GM23248 (cell line): ENCODE measurements around the gene UNC50. TPM values are rescaled to one million over a fixed set of nuclear protein-coding genes. Genes with fewer than 3 reads are reported as not detected.

Source experiments
- DNase-seq: peaks from one replicate; pipeline ENCODE4 v3.0.0-alpha.2; 2015
- H2AFZ ChIP-seq: fragments of 200-600 bp; sonication (generic); 2 replicates; pipeline ENCODE4 v1.6.1; 2016; ENCODE audit warnings: antibody characterized with exemption
- H3F3A ChIP-seq: fragments of 200-600 bp; sonication (generic); 2 replicates; pipeline ENCODE4 v1.6.1; 2016; ENCODE audit warnings: mild to moderate bottlenecking, antibody characterized with exemption, mixed run types; ENCODE audit not compliant: insufficient read depth
- H3K27ac ChIP-seq: fragments of 200-600 bp; sonication (generic); 2 replicates; pipeline ENCODE4 v1.5.1; 2016; ENCODE audit warnings: mild to moderate bottlenecking
- H3K27me3 ChIP-seq: fragments of 200-600 bp; sonication (generic); replicated peaks from 2 replicates; pipeline ENCODE4 v1.6.1; 2016; ENCODE audit warnings: mild to moderate bottlenecking; ENCODE audit not compliant: insufficient read depth
- H3K36me3 ChIP-seq: fragments of 200-600 bp; sonication (generic); 2 replicates; pipeline ENCODE4 v1.6.1; 2016; ENCODE audit warnings: low read depth, mild to moderate bottlenecking
- H3K4me1 ChIP-seq: fragments of 200-600 bp; sonication (generic); 2 replicates; pipeline ENCODE4 v1.6.1; 2016; ENCODE audit warnings: mild to moderate bottlenecking; ENCODE audit not compliant: insufficient read depth
- H3K4me2 ChIP-seq: fragments of 200-600 bp; sonication (generic); one replicate; pipeline ENCODE4 v1.6.1; 2016; ENCODE audit warnings: mild to moderate bottlenecking; ENCODE audit not compliant: unreplicated experiment
- H3K4me3 ChIP-seq: fragments of 200-600 bp; sonication (generic); 2 replicates; pipeline ENCODE4 v1.5.1; 2016; ENCODE audit warnings: mild to moderate bottlenecking
- H3K79me2 ChIP-seq: fragments of 200-600 bp; sonication (generic); 2 replicates; pipeline ENCODE4 v1.6.1; 2016; ENCODE audit warnings: mild to moderate bottlenecking; ENCODE audit not compliant: insufficient read depth
- H3K9ac ChIP-seq: fragments of 200-600 bp; sonication (generic); 2 replicates; pipeline ENCODE4 v1.6.1; 2016; ENCODE audit warnings: mild to moderate bottlenecking
- H3K9me2 ChIP-seq: fragments of 200-600 bp; sonication (generic); 2 replicates; pipeline ENCODE4 v1.6.1; 2016; ENCODE audit warnings: mixed run types, mild to moderate bottlenecking, moderate library complexity; ENCODE audit not compliant: insufficient read depth
- H3K9me3 ChIP-seq: fragments of 200-600 bp; sonication (generic); one replicate; pipeline ENCODE4 v1.6.1; 2017; ENCODE audit warnings: low read depth
- H4K20me1 ChIP-seq: fragments of 200-600 bp; sonication (generic); 2 replicates; pipeline ENCODE4 v1.6.0; 2016; ENCODE audit not compliant: insufficient read depth
- EZH2 ChIP-seq: fragments of 200-600 bp; sonication (generic); IDR thresholded peaks from 2 replicates; pipeline ENCODE4 v1.6.1; 2018; ENCODE audit warnings: antibody characterized with exemption, mild to moderate bottlenecking; ENCODE audit not compliant: insufficient read depth, poor library complexity, severe bottlenecking
- EZH2phosphoT487 ChIP-seq: fragments of 200-600 bp; sonication (generic); IDR thresholded peaks from 2 replicates; pipeline ENCODE4 v1.6.1; 2018; ENCODE audit warnings: antibody characterized with exemption, moderate library complexity, mild to moderate bottlenecking, low read depth; ENCODE audit not compliant: insufficient read depth
- WGBS, 2 experiments: methylation state at CpG; one replicate each; pipeline ENCODE4 v1.1.6; 2015 to 2017; ENCODE audit warnings: low lambda C conversion rate in 2 of 2, low coverage in 1 of 2; ENCODE audit errors: missing lambda C conversion rate in 2 of 2; 5-methylcytosine and 5-hydroxymethylcytosine counted together
- in situ Hi-C: fragments of 300-500 bp; cut with MboI; formaldehyde crosslinking; loops from 2 replicates; pipeline ENCODE4 v1.15.0; 2020
- polyA plus RNA-seq: library from polyadenylated mRNA; unstranded; fragments of >200 nt; fragmentation: Nextera tagmentation; extraction: Ambion mirVana; gene quantifications from 2 replicates; pipeline ENCODE4 v1.2.1, GENCODE V29; 2016
- total RNA-seq: library from RNA; depleted of rRNA; stranded (reverse); fragments of >200 nt; shearing (Covaris generic); gene quantifications from 2 replicates; pipeline ENCODE4 v1.2.3, GENCODE V29; 2014

UNC50 gene
- total and polyA plus RNA-seq, 2 experiments from 2014 or later, result 71.8 to 88.6 TPM

DNA sequence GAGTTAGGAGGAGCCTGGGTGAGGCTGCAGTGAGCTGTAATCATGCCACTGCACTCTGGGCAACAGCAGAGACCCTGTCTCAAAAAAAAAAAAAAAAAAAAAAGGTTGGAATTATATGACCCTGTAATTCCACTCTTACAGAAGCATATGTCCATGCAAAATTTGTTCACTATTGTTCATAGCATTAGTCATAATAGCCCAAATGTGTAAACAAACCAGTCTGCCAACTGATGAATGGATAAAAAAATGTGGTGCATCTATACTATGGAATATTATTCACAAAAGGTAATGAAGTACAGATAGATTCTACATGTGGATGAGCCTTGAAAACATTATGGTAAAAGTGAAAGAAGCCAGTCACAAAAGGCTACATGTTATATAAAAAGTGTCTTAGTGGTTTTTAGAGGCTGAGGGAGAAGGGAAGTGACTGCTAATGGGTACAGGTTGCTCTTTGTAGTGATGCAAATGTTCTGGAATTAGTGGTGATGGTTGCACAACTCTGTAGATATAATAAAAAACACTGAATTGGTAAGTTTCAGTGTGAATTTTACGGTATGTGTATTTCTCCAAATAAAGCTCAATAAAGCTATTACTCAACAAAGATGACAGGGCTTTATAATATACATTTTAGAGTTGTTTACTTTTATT is 9.5 kb upstream of the UNC50 start:
- Histone ChIP-seq H3K36me3 (peaks cover 39% of the 10 kb centered on the region), H3K9me2 (no peaks in the 10 kb centered on the region), H3K4me2 (peak overlapping the region; percentile 56), H3F3A (peaks cover 32% of the 10 kb centered on the region), H3K9me3 (no peaks in the 10 kb centered on the region), H2AFZ (no peak overlapping the region), H3K27ac (peak overlapping the region; percentile 59), H3K4me1 (peaks cover 12% of the 10 kb centered on the region), H3K79me2 (peaks cover 11% of the 10 kb centered on the region), H3K4me3 (no peak overlapping the region), H3K27me3 (no peaks in the 10 kb centered on the region), H3K9ac (no peak overlapping the region), H4K20me1 (no peaks in the 10 kb centered on the region)
- TF ChIP-seq EZH2 (no peak), EZH2phosphoT487 (no peak)
- 21 to 27% methylated on average over 1 of the region's 1 CpG for WGBS, 2 experiments
- in situ Hi-C loops, result no loop called here
- peak; percentile 79 for DNase-seq

DNA sequence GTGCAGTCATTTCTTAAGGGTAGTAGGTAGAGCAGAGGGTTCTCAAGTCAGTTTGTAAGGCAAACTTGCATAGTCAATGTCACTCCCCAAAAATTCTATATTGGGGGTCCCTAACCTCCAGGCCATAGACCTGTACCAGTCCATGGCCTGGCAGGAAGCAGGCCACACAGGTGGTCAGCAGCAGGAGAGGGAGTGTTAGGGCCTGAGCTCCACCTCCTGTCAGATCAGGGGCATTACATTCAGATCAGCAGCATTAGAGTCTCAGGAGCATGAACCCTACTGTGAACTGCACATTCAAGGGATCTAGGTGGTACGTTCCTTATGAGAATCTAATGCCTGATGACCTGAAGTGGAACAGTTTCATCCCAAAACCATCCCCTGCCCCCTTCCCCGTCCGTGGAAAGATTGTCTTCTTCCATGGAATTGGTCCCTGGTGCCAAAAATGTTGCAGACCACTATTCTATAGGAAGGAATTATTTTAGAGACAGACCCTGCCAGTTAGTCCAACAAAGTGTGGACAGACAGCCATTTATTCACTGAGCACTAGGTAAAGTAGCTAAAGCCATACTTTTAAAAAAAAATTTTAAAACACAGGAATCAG is 6.8 kb upstream of the UNC50 start:
- Histone ChIP-seq H3K27ac (no peak overlapping the region), H3K36me3 (peaks cover 41% of the 10 kb centered on the region), H3K79me2 (peaks cover 38% of the 10 kb centered on the region), H4K20me1 (no peaks in the 10 kb centered on the region), H3K9ac (no peak overlapping the region), H3K4me2 (no peak overlapping the region), H3K9me3 (no peaks in the 10 kb centered on the region), H3K4me1 (peaks cover 13% of the 10 kb centered on the region), H2AFZ (no peak overlapping the region), H3F3A (peaks cover 32% of the 10 kb centered on the region), H3K27me3 (no peaks in the 10 kb centered on the region), H3K9me2 (no peaks in the 10 kb centered on the region), H3K4me3 (no peak overlapping the region)
- no peak for TF ChIP-seq EZH2
- no peak for TF ChIP-seq EZH2phosphoT487
- peak; percentile 56 for DNase-seq
- WGBS, 2 experiments, result 38 to 50% methylated on average over 3 of the region's 3 CpGs
- in situ Hi-C loops, result loop anchor here (10.0 kb wide), 1 partner anchor 187 kb away; no protein-coding TSS in a partner anchor

DNA sequence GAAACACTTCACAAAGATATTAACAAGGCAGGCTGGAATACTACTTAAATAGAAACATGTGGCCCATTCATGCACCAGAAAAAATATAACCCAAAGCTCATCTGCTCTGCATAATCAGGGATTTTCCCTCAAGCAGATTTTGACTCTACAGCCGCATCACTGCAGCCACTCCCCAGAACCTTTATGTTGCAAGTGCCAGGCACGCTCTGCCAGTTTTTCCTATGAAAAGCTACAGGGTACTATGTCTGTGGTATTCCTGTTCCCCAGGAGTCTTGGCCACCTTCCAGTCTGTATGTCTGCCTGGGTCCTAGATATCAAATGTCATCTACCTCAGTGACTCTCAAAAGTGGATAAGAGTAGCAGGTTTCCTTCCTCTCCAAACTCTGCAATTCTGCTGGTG is 3.8 kb upstream of the UNC50 start:
- H3K27ac ChIP-seq, result no peak overlapping the region
- H3K27me3 ChIP-seq, result no peaks in the 10 kb centered on the region
- no peak overlapping the region for H3K9ac ChIP-seq
- no peak overlapping the region for H3K4me3 ChIP-seq
- peaks cover 32% of the 10 kb centered on the region for H3K36me3 ChIP-seq
- no peak overlapping the region for H3K4me2 ChIP-seq
- in situ Hi-C loops, result loop anchor here (10.0 kb wide), 1 partner anchor 190 kb away; no protein-coding TSS in a partner anchor
- H4K20me1 ChIP-seq, result no peaks in the 10 kb centered on the region
- H3K4me1 ChIP-seq, result peaks cover 12% of the 10 kb centered on the region
- H3K9me3 ChIP-seq, result no peaks in the 10 kb centered on the region
- DNase-seq, result no peak
- H2AFZ ChIP-seq, result no peak overlapping the region
- H3K79me2 ChIP-seq, result peaks cover 65% of the 10 kb centered on the region
- peaks cover 18% of the 10 kb centered on the region for H3F3A ChIP-seq
- H3K9me2 ChIP-seq, result no peaks in the 10 kb centered on the region
- TF ChIP-seq EZH2, result no peak
- TF ChIP-seq EZH2phosphoT487, result no peak
- WGBS, 2 experiments, result 44 to 50% methylated on average over 2 of the region's 2 CpGs

DNA sequence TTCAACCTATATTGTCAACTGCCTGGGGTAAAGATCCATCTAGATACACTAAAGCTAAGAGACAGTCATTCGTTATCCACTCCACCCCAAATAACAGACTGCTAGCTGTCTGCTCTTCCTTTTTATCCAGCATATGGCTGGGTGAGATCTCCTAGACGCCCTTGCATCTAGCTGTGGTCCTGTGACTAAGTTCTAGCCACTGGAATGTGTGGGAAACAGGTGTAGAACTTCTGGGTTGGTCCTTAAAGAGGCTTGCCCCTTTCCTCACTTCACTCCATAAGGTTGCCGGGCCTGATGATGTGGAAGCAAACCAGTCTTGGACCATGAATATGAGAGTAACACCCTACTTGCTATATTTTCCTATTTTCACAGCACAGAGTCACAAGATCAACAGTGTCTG is 3.3 kb upstream of the UNC50 start:
- H3K27me3 ChIP-seq, result no peaks in the 10 kb centered on the region
- H3K4me1 ChIP-seq, result peaks cover 17% of the 10 kb centered on the region
- H4K20me1 ChIP-seq, result no peaks in the 10 kb centered on the region
- H3K79me2 ChIP-seq, result peaks cover 70% of the 10 kb centered on the region
- H3K27ac ChIP-seq, result no peak overlapping the region
- H3K9ac ChIP-seq, result no peak overlapping the region
- no peak overlapping the region for H3K4me2 ChIP-seq
- 43 to 44% methylated on average over 3 of the region's 3 CpGs for WGBS, 2 experiments
- in situ Hi-C loops, result loop anchor here (10.0 kb wide), 1 partner anchor 190 kb away; no protein-coding TSS in a partner anchor
- no peaks in the 10 kb centered on the region for H3K9me3 ChIP-seq
- H3K4me3 ChIP-seq, result no peak overlapping the region
- H3K36me3 ChIP-seq, result peaks cover 27% of the 10 kb centered on the region
- no peak for TF ChIP-seq EZH2
- TF ChIP-seq EZH2phosphoT487, result no peak
- H3K9me2 ChIP-seq, result no peaks in the 10 kb centered on the region
- H2AFZ ChIP-seq, result no peak overlapping the region
- peaks cover 13% of the 10 kb centered on the region for H3F3A ChIP-seq
- peak; percentile 16 for DNase-seq
